Keratinocyte (primary cell): ENCODE data around the gene KLHL33.

Source experiments
- EZH2 ChIP-seq: IDR thresholded peaks from one replicate; pipeline ENCODE4 v1.6.1; 2012; ENCODE audit warnings: inconsistent platforms, mild to moderate bottlenecking, low read length, moderate library complexity
- TF ChIP-seq, protein P1 (sequence below), 3 experiments: IDR thresholded peaks in 1 of 3; conservative IDR thresholded peaks in 1 of 3; optimal IDR thresholded peaks in 1 of 3; 2 replicates in 2 of 3; 3 replicates in 1 of 3; pipeline versions ENCODE3 to v1.5.1; 2011; ENCODE audit warnings: low read length in 3 of 3, mild to moderate bottlenecking in 3 of 3, moderate library complexity in 2 of 3, control low read depth in 1 of 3, inconsistent platforms in 1 of 3; ENCODE audit not compliant: insufficient read depth in 2 of 3; ENCODE audit errors: extremely low read depth in 1 of 3

DNA sequence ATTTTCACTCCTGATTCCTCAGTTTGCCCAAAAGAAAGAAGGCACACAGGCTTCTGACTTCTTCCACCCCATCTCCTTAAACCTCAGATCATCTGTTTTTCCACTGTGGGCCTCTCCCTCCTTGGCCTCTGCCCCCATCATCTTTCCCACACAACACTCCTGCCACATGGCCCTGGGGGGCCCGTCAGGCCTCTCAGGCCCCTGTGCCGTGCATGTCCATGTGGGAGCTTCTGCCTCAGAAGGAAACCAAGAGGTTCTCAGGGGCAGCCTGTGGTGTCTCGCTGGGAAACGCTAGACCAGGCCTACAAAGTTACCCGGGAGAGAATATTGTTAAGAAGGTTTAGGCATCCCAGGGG lies 8.0 kb downstream of the KLHL33 start:
- TF ChIP-seq, protein P1, sequence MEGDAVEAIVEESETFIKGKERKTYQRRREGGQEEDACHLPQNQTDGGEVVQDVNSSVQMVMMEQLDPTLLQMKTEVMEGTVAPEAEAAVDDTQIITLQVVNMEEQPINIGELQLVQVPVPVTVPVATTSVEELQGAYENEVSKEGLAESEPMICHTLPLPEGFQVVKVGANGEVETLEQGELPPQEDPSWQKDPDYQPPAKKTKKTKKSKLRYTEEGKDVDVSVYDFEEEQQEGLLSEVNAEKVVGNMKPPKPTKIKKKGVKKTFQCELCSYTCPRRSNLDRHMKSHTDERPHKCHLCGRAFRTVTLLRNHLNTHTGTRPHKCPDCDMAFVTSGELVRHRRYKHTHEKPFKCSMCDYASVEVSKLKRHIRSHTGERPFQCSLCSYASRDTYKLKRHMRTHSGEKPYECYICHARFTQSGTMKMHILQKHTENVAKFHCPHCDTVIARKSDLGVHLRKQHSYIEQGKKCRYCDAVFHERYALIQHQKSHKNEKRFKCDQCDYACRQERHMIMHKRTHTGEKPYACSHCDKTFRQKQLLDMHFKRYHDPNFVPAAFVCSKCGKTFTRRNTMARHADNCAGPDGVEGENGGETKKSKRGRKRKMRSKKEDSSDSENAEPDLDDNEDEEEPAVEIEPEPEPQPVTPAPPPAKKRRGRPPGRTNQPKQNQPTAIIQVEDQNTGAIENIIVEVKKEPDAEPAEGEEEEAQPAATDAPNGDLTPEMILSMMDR (optimal IDR thresholded peaks at IDR 0.05 in 1 of 3, IDR thresholded peaks at IDR 0.05 in 1 of 3, conservative IDR thresholded peaks at IDR 0.05 in 1 of 3; ENCODE audit: extremely low read depth in 1 of 3, insufficient read depth in 2 of 3, low read length in 3 of 3) = no peak
- TF ChIP-seq EZH2 = no peak
